HepG2 (cell line): Measurements from ENCODE around the gene DNMT3L. TPM values are rescaled to one million over a fixed set of nuclear protein-coding genes. Genes with fewer than 3 reads are reported as not detected.
A peak's percentile ranks its signal among the peaks of the same experiment; 100 is the strongest.

Source experiments
- AGO2 ChIP-seq: fragments of 200-400 bp; formaldehyde crosslinking; optimal IDR thresholded peaks from 2 replicates; pipeline ENCODE3; 2017; ENCODE audit warnings: mild to moderate bottlenecking, low read depth, low read length, moderate library complexity
- ETS1 ChIP-seq: sonication (generic); formaldehyde crosslinking; IDR thresholded peaks from 2 replicates; pipeline ENCODE4 v1.4.0; 2020; ENCODE audit warnings: missing genetic modification reagents
- NCOA1 ChIP-seq: sonication (generic); formaldehyde crosslinking; IDR thresholded peaks from 2 replicates; pipeline ENCODE4 v1.9.0; 2021; ENCODE audit warnings: missing genetic modification reagents
- NFIB ChIP-seq: sonication (generic); formaldehyde crosslinking; IDR thresholded peaks from 2 replicates; pipeline ENCODE4 v1.9.0; 2021; ENCODE audit warnings: missing genetic modification reagents, mild to moderate bottlenecking, borderline replicate concordance
- PCBP2 ChIP-seq: fragments of 200-400 bp; formaldehyde crosslinking; optimal IDR thresholded peaks from 2 replicates; pipeline ENCODE3; 2018; ENCODE audit warnings: low read length, low read depth; ENCODE audit not compliant: poor library complexity, severe bottlenecking
- SALL1 ChIP-seq: sonication (generic); formaldehyde crosslinking; IDR thresholded peaks from 2 replicates; pipeline ENCODE4 v1.8.0; 2022; ENCODE audit warnings: mild to moderate bottlenecking, missing genetic modification reagents
- TBP ChIP-seq: sonication (generic); formaldehyde crosslinking; IDR thresholded peaks from 2 replicates; pipeline ENCODE4 v1.5.0; 2020; ENCODE audit warnings: missing genetic modification reagents
- U2AF2 ChIP-seq: fragments of 200-400 bp; formaldehyde crosslinking; IDR thresholded peaks from 2 replicates; pipeline ENCODE4 v1.6.1; 2017; ENCODE audit warnings: low read depth, mild to moderate bottlenecking, low read length
- ZBTB39 ChIP-seq: sonication (generic); formaldehyde crosslinking; IDR thresholded peaks from 2 replicates; pipeline ENCODE4 v1.5.0; 2020; ENCODE audit warnings: missing genetic modification reagents
- ZBTB49 ChIP-seq: sonication (generic); formaldehyde crosslinking; IDR thresholded peaks from 2 replicates; pipeline ENCODE4 v1.4.0; 2020; ENCODE audit warnings: missing genetic modification reagents, borderline replicate concordance
- ZNF205 ChIP-seq: IDR thresholded peaks from 2 replicates; pipeline ENCODE4 v1.6.1; 2018; ENCODE audit warnings: missing biosample characterization, missing genetic modification reagents
- ZNF7 ChIP-seq: IDR thresholded peaks from 2 replicates; pipeline ENCODE4 v1.6.1; 2016; ENCODE audit warnings: missing biosample characterization, missing genetic modification reagents
- ZNF780A ChIP-seq: sonication (generic); formaldehyde crosslinking; IDR thresholded peaks from 2 replicates; pipeline ENCODE4 v1.8.0; 2022; ENCODE audit warnings: mild to moderate bottlenecking, missing genetic modification reagents, moderate library complexity
- ZNF850 ChIP-seq: sonication (generic); formaldehyde crosslinking; conservative IDR thresholded peaks from 2 replicates; pipeline ENCODE4 v1.9.0; 2021; ENCODE audit warnings: mild to moderate bottlenecking, missing genetic modification reagents
- ZNF891 ChIP-seq: sonication (generic); formaldehyde crosslinking; IDR thresholded peaks from 2 replicates; pipeline ENCODE4 v1.5.0; 2020; ENCODE audit warnings: mild to moderate bottlenecking, missing genetic modification reagents
- polyA plus RNA-seq, 8 experiments: library from polyadenylated mRNA; depleted of rRNA in 3 of 8; stranded (reverse) in 7 of 8; unstranded in 1 of 8; fragments of >200 nt; fragmentation: Illumina TruSeq in 4 of 8; extraction: Trizol in 4 of 8; gene quantifications; 2 replicates each; pipeline versions ENCODE4 v1.2.1 to v1.2.3, GENCODE V29; 2011 to 2016; ENCODE audit warnings: low read depth in 4 of 8, missing spikeins in 1 of 8, mixed read lengths in 1 of 8; ENCODE audit not compliant: insufficient read depth in 1 of 8
- total RNA-seq, 5 experiments: library from RNA; depleted of rRNA; stranded (reverse); fragments of >200 nt; fragmentation: Illumina TruSeq; extraction: Trizol; gene quantifications; 2 replicates each; pipeline ENCODE4 v1.2.3, GENCODE V29; 2016; ENCODE audit warnings: low read depth in 1 of 5
- TF ChIP-seq, protein P1 (sequence below): sonication (generic); formaldehyde crosslinking; IDR thresholded peaks from 2 replicates; pipeline ENCODE4 v1.5.1; 2020; ENCODE audit warnings: missing genetic modification reagents, mild to moderate bottlenecking, borderline replicate concordance
- TF ChIP-seq, protein P2 (sequence below): sonication (generic); formaldehyde crosslinking; IDR thresholded peaks from 2 replicates; pipeline ENCODE4 v1.4.0; 2020; ENCODE audit warnings: missing genetic modification reagents, low read depth, mild to moderate bottlenecking, borderline replicate concordance
- TF ChIP-seq, protein P3 (sequence below): sonication (generic); formaldehyde crosslinking; IDR thresholded peaks from 2 replicates; pipeline ENCODE4 v1.5.0; 2020; ENCODE audit warnings: missing genetic modification reagents, mild to moderate bottlenecking, borderline replicate concordance

Gene DNMT3L
- total and polyA plus RNA-seq, 2 of the 13 experiments (the other 11 are each of a cell fraction or from before 2014, with no cell fraction given): 0.75 to 1.7 TPM

DNA sequence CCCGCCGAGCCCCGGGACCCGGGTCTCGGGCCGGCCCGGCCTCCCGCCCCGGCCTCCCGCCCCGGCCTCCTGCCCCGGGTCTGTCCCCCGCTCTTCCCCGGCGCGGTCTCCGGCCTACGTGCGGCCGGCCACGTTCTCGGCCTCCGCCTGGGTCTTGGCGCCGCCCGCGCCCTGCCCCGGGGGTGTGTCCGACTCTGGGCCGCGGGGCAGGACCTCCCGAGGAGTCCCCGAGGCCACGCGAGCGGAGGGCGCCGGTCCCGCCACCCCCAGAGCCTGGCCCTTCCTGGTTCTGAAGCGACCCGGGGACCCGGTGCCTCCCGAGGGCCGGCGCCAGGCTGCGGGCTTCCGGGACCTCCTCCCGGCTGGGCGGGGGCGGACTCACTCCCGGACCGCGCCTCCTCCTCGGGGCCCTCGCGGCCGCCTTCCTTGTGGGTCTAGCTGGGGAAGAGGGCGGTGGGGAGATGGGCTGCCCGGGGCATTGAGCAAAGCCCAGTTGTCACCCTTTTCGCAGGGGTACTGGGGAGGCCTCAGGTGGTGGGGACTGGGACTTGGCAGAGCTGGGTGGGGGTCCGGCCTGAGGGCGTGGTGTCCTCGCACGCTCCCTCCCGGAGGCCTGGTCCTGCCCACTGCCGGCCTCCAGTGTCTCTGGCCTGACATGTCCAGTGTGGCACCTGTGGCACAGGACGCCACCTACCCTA is 38.7 kb upstream of the DNMT3L start (continued):
- TF ChIP-seq NFIB (CRISPR knock-in tag) (no peak), ZBTB39 (no peak), ZNF780A (no peak), ETS1 (CRISPR knock-in tag) (no peak), TBP (no peak), NCOA1 (no peak), U2AF2 (no peak), ZNF850 (CRISPR knock-in tag) (no peak), ZNF7 (CRISPR knock-in tag) (no peak), ZNF205 (CRISPR knock-in tag) (no peak), SALL1 (peak; percentile 49; the same call in 1 of the 2 replicates), ZBTB49 (CRISPR knock-in tag) (no peak), PCBP2 (no peak), AGO2 (peak; percentile 65), ZNF891 (no peak; the same call in 1 of the 2 replicates)
- TF ChIP-seq, protein P1, sequence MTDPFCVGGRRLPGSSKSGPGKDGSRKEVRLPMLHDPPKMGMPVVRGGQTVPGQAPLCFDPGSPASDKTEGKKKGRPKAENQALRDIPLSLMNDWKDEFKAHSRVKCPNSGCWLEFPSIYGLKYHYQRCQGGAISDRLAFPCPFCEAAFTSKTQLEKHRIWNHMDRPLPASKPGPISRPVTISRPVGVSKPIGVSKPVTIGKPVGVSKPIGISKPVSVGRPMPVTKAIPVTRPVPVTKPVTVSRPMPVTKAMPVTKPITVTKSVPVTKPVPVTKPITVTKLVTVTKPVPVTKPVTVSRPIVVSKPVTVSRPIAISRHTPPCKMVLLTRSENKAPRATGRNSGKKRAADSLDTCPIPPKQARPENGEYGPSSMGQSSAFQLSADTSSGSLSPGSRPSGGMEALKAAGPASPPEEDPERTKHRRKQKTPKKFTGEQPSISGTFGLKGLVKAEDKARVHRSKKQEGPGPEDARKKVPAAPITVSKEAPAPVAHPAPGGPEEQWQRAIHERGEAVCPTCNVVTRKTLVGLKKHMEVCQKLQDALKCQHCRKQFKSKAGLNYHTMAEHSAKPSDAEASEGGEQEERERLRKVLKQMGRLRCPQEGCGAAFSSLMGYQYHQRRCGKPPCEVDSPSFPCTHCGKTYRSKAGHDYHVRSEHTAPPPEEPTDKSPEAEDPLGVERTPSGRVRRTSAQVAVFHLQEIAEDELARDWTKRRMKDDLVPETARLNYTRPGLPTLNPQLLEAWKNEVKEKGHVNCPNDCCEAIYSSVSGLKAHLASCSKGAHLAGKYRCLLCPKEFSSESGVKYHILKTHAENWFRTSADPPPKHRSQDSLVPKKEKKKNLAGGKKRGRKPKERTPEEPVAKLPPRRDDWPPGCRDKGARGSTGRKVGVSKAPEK (CRISPR knock-in tag): no peak
- TF ChIP-seq, protein P2, sequence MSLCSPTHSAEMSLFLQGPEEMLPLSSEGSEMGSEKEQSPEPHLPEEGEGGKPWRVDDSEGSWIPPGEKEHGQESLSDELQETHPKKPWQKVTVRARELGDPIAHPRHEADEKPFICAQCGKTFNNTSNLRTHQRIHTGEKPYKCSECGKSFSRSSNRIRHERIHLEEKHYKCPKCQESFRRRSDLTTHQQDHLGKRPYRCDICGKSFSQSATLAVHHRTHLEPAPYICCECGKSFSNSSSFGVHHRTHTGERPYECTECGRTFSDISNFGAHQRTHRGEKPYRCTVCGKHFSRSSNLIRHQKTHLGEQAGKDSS (CRISPR knock-in tag): no peak
- TF ChIP-seq, protein P3, sequence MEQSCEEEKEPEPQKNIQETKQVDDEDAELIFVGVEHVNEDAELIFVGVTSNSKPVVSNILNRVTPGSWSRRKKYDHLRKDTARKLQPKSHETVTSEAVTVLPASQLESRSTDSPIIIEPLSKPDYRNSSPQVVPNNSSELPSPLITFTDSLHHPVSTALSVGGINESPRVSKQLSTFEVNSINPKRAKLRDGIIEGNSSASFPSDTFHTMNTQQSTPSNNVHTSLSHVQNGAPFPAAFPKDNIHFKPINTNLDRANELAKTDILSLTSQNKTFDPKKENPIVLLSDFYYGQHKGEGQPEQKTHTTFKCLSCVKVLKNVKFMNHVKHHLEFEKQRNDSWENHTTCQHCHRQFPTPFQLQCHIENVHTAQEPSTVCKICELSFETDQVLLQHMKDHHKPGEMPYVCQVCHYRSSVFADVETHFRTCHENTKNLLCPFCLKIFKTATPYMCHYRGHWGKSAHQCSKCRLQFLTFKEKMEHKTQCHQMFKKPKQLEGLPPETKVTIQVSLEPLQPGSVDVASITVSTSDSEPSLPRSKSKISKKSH (CRISPR knock-in tag): no peak
